ENCODE results near the gene C10orf95. TPM values are rescaled to one million over a fixed set of nuclear protein-coding genes. Genes with fewer than 3 reads are reported as not detected.

C10orf95 gene
- total RNA-seq, 2 donors from 2014 or later, result 0.85 to 3.7 TPM

DNA sequence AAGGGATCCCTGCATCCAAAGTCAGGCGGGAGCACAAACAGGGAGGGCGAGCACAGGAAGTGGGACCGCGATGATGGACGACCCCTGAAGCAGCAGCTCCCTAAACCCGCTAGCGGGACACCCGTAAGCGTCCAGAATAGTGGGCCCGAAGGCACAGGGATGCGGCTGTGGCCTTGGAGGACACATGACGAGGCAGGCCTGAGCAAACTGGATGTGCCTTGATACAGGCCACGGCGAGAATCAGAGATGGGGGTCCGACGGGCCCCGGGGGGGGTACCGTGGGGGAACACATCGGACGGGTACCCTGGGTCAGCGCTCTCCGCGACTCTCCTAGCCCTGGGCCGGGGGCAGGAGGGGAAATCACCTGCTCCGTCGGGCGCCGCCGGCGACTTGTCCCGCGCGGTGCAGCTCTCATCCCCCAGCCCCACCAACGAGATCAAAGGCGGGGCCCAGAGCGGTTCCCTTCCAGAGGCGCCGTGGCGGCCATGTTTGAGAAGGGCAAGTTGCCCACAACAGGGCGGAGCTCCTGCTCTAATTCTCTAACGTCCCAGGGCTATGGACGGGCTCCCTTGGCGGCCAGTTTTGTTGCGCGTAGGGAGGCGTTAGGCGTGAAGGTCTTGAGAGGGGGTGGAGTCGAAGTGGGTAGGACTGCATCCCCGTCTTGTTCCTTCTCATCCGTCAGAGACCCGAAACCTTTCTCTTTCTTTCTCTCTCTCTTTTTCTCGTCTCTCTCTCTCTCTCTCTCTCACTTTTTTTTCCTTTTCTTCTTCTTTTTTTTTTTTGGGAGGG, 19.0 kb downstream of the C10orf95 start, which contains the start of gene CUEDC2:
Gene CUEDC2 (minus strand): TSS at position 413 of the 789 bp plus-strand sequence. CDS start 7,386 bp downstream, outside the sequence.
- WGBS, result under 1% methylated on average over 47 of the region's 52 CpGs
- Histone ChIP-seq H3K4me3 (peak within 1 kb of the TSS; percentile 75 to 89), H3K27ac (peak within 1 kb of the TSS; percentile 71 to 79), H3K36me3 (no peaks in the 10 kb centered on the region), H3K9me3 (no peaks in the 10 kb centered on the region), H3K4me1 (replicated peaks) (peaks cover 4% of the 10 kb centered on the region), H3K27me3 (replicated peaks; ENCODE audit: insufficient read depth) (no peaks in the 10 kb centered on the region)
- intact Hi-C loops (cut with DNase I), result no loop called here
- TF ChIP-seq POLR2A (IDR thresholded peaks at IDR 0.05) (no peak), POLR2AphosphoS5 (IDR thresholded peaks at IDR 0.05) (peak; percentile 97)
- peak; percentile 93 for DNase-seq (ENCODE audit: low spot score)

DNA sequence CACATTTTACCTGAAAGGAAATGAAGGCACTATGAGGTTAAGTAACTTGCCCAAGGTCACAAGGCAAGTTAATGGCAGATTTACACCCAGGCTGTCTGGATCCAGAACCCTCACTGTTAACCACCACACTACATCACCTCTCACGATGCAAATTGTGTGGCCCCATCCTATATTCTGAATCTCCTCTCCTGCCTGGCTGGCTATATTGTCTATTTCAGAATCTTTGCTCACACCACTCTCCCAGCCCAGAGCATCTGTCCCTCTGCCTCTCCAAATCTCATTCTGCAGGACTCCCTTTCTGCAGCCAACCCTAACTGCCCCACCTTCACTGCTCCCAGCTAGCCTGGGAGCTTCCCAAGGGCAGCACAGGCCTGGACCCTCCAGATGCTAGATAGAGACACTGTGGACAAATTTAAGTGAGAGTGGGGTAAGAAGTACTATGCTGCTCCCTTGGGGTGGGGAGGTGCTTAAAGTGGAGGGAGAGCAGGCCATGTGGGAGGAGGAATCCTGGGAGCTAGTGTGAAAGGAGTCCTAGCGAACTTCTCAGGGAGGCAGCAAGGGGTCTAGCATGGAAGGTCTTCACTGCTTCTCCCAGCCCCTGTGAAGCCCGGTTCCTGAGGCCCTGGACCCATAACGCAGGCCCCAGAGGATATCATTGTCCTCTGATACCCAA, 19.8 kb downstream of the C10orf95 start:
- intact Hi-C loops (cut with DNase I), result no loop called here

DNA sequence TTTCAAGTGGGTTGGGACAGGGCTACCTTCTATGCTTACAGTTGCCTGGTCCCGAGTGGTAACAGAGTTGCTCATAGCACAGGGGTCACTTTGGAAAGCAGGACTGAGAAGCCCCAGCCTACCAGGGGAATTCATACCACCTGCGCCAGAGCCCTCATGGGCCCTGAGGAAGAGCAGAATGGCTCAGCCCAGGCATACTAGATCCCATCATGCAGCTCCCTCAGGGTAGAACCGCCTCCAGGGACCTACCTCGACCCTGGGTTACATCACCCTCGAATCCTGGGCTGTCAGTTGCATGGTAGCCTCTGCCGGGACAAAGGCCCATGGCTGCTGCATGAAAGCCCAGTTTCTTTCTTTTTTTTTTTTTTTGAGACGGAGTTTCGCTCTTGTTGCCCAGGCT, 21.9 kb downstream of the C10orf95 start:
- intact Hi-C loops (cut with DNase I), result no loop called here
- TF ChIP-seq, protein P1, sequence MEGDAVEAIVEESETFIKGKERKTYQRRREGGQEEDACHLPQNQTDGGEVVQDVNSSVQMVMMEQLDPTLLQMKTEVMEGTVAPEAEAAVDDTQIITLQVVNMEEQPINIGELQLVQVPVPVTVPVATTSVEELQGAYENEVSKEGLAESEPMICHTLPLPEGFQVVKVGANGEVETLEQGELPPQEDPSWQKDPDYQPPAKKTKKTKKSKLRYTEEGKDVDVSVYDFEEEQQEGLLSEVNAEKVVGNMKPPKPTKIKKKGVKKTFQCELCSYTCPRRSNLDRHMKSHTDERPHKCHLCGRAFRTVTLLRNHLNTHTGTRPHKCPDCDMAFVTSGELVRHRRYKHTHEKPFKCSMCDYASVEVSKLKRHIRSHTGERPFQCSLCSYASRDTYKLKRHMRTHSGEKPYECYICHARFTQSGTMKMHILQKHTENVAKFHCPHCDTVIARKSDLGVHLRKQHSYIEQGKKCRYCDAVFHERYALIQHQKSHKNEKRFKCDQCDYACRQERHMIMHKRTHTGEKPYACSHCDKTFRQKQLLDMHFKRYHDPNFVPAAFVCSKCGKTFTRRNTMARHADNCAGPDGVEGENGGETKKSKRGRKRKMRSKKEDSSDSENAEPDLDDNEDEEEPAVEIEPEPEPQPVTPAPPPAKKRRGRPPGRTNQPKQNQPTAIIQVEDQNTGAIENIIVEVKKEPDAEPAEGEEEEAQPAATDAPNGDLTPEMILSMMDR (IDR thresholded peaks at IDR 0.05), result no peak
- TF ChIP-seq POLR2AphosphoS5 (IDR thresholded peaks at IDR 0.05), result no peak
- TF ChIP-seq POLR2A (IDR thresholded peaks at IDR 0.05), result no peak

More for the DNA sequence above, 19.8 kb downstream of the C10orf95 start:
- Histone ChIP-seq H3K27me3 (replicated peaks; ENCODE audit: insufficient read depth) (no peaks in the 10 kb centered on the region), H3K9me3 (no peaks in the 10 kb centered on the region), H3K36me3 (no peaks in the 10 kb centered on the region), H3K4me1 (replicated peaks) (peaks cover 4% of the 10 kb centered on the region), H3K27ac (peak overlapping the region; percentile 71 to 79), H3K4me3 (peak overlapping the region; percentile 75 to 89)
- no peak for DNase-seq (ENCODE audit: low spot score)
- 18% methylated on average over 4 of the region's 4 CpGs for WGBS
- TF ChIP-seq POLR2A (IDR thresholded peaks at IDR 0.05), result no peak
- no peak for TF ChIP-seq POLR2AphosphoS5 (IDR thresholded peaks at IDR 0.05)
- TF ChIP-seq, protein P1 (IDR thresholded peaks at IDR 0.05), result no peak

DNA sequence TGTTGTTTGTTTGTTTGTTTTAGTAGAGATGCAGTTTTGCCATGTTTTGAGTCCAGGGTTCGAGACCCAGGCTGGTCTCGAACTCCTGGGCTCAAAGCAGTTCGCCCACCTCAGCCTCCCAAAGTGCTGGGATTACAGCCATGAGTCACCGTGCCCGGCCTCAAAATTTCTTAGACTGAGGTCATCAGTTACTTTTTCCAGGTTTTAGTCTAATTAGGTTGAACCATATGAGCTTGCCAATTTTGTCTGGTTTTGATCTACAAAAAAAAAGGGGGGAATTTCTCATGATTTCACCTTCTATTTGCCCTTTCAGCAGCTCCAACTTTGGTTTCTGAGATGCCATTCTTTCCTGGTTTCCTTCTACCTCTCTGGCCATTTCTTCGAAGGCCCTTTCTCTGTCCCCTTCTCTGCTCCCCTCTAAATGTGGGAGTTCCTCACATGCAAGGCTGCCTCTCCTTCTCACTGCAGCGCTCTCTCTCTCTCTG, 24.5 kb downstream of the C10orf95 start:
- Histone ChIP-seq H3K4me3 (no peak overlapping the region), H3K27ac (no peak overlapping the region), H3K36me3 (peaks cover 0 to 8% of the 10 kb centered on the region in 2 donors), H3K4me1 (replicated peaks) (peaks cover 17% of the 10 kb centered on the region), H3K9me3 (no peaks in the 10 kb centered on the region), H3K27me3 (replicated peaks; ENCODE audit: insufficient read depth) (no peaks in the 10 kb centered on the region)
- intact Hi-C loops (cut with DNase I), result no loop called here
- TF ChIP-seq POLR2A (IDR thresholded peaks at IDR 0.05) (no peak), POLR2AphosphoS5 (IDR thresholded peaks at IDR 0.05) (no peak)
- TF ChIP-seq, protein P1 (IDR thresholded peaks at IDR 0.05), result no peak
- no peak for DNase-seq (ENCODE audit: low spot score)
- 78% methylated on average over 7 of the region's 7 CpGs for WGBS

More for the DNA sequence above, 21.9 kb downstream of the C10orf95 start:
- no peaks in the 10 kb centered on the region for H3K27me3 ChIP-seq (replicated peaks; ENCODE audit: insufficient read depth)
- no peak for DNase-seq (ENCODE audit: low spot score)
- H3K36me3 ChIP-seq, result no peaks in the 10 kb centered on the region
- 90% methylated on average over 8 of the region's 8 CpGs for WGBS
- peaks cover 4% of the 10 kb centered on the region for H3K4me1 ChIP-seq (replicated peaks)
- no peak overlapping the region for H3K4me3 ChIP-seq
- H3K9me3 ChIP-seq, result no peaks in the 10 kb centered on the region
- H3K27ac ChIP-seq, result no peak overlapping the region

DNA sequence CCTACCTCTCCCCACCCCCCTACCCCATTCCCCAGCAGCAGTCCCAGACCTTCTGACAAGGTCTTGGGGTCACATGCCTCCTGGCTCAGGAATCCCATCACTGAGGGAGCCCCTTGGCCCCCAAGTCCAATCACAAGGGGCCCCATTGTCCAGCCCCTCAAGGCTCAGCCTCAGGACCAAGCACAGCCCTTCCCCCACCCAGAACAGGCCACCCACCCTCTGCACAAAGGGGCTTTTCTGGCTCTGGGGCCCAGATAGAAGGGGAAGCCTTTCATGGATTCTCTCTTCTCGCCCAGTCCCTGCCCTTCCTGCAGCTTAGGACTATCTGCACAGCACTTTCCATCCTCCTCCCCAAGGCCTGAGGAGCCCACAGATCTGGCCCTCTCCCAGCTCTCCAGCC, 25.9 kb downstream of the C10orf95 start:
- H3K27ac ChIP-seq, result no peak overlapping the region
- H3K27me3 ChIP-seq (replicated peaks; ENCODE audit: insufficient read depth), result no peaks in the 10 kb centered on the region
- peaks cover 0 to 8% of the 10 kb centered on the region in 2 donors for H3K36me3 ChIP-seq
- H3K9me3 ChIP-seq, result no peaks in the 10 kb centered on the region
- WGBS, result 83% methylated on average over 1 of the region's 1 CpG
- no peak for TF ChIP-seq POLR2A (IDR thresholded peaks at IDR 0.05)
- TF ChIP-seq POLR2AphosphoS5 (IDR thresholded peaks at IDR 0.05), result no peak
- TF ChIP-seq, protein P1 (IDR thresholded peaks at IDR 0.05), result no peak
- intact Hi-C loops (cut with DNase I), result no loop called here
- peaks cover 14% of the 10 kb centered on the region for H3K4me1 ChIP-seq (replicated peaks)
- no peak overlapping the region for H3K4me3 ChIP-seq
- no peak for DNase-seq (ENCODE audit: low spot score)
